CD14-positive monocyte (primary cell): ENCODE data around the gene DHX38. TPM values are rescaled to one million over a fixed set of nuclear protein-coding genes. Genes with fewer than 3 reads are reported as not detected.
A peak's percentile ranks its signal among the peaks of the same experiment; 100 is the strongest.

ENCODE experiments used
- DNase-seq, 3 donors: peaks; one replicate each; pipeline ENCODE4 v3.0.0-alpha.2; 2011 to 2022
- H2AFZ ChIP-seq: 2 replicates; pipeline ENCODE4 v1.6.0; 2012; ENCODE audit warnings: mild to moderate bottlenecking, low read depth, low read length, inconsistent platforms; ENCODE audit not compliant: insufficient read depth, poor library complexity, severe bottlenecking
- H3K27ac ChIP-seq, 2 donors: 1 replicate in 1 of 2; 2 replicates in 1 of 2; pipeline ENCODE4 v1.5.1; 2012 to 2013; ENCODE audit warnings: low read length in 2 of 2, control low read depth in 1 of 2, inconsistent platforms in 1 of 2, low read depth in 1 of 2, mild to moderate bottlenecking in 1 of 2
- H3K27me3 ChIP-seq, 2 donors: one replicate each; pipeline versions ENCODE4 v1.6.0 to v1.6.1; 2011 to 2013; ENCODE audit warnings: low read length in 2 of 2; ENCODE audit not compliant: control insufficient read depth in 2 of 2, insufficient read depth in 2 of 2
- H3K36me3 ChIP-seq, 2 donors: replicated peaks in 1 of 2; 1 replicate in 1 of 2; 2 replicates in 1 of 2; pipeline versions ENCODE4 v1.5.1 to v1.6.1; 2012 to 2013; ENCODE audit warnings: low read length in 2 of 2, control low read depth in 1 of 2, inconsistent platforms in 1 of 2, mild to moderate bottlenecking in 1 of 2; ENCODE audit not compliant: insufficient read depth in 2 of 2, control insufficient read depth in 1 of 2
- H3K4me1 ChIP-seq, 2 donors: 1 replicate in 1 of 2; 2 replicates in 1 of 2; pipeline versions ENCODE4 v1.5.1 to v1.6.1; 2012 to 2013; ENCODE audit warnings: low read length in 2 of 2, control low read depth in 1 of 2, inconsistent platforms in 1 of 2, mild to moderate bottlenecking in 1 of 2, moderate library complexity in 1 of 2; ENCODE audit not compliant: insufficient read depth in 2 of 2, control insufficient read depth in 1 of 2
- H3K4me2 ChIP-seq: replicated peaks from 2 replicates; pipeline ENCODE3; 2012; ENCODE audit warnings: low read length, moderate library complexity, mild to moderate bottlenecking; ENCODE audit not compliant: poor library complexity, severe bottlenecking; ENCODE audit errors: extremely low read depth
- H3K4me3 ChIP-seq, 3 experiments: fragments of 200-600 bp in 1 of 3; sonication (generic) in 1 of 3; replicated peaks in 1 of 3; 1 replicate in 2 of 3; 2 replicates in 1 of 3; pipeline ENCODE4 v1.5.1; 2011 to 2013; ENCODE audit warnings: low read length in 3 of 3, mild to moderate bottlenecking in 3 of 3, control low read depth in 2 of 3, low read depth in 2 of 3, inconsistent platforms in 1 of 3, moderate library complexity in 1 of 3
- H3K79me2 ChIP-seq: 2 replicates; pipeline ENCODE4 v1.6.0; 2012; ENCODE audit warnings: mild to moderate bottlenecking, control low read depth, inconsistent platforms, low read length, moderate library complexity; ENCODE audit not compliant: insufficient read depth
- H3K9ac ChIP-seq: 2 replicates; pipeline ENCODE4 v1.6.0; 2017; ENCODE audit warnings: low read length, mild to moderate bottlenecking; ENCODE audit not compliant: insufficient read depth, poor library complexity, severe bottlenecking
- H3K9me3 ChIP-seq, 2 donors: replicated peaks in 1 of 2; 1 replicate in 1 of 2; 2 replicates in 1 of 2; pipeline versions ENCODE4 v1.5.1 to v1.6.1; 2012 to 2013; ENCODE audit warnings: low read length in 2 of 2, control low read depth in 1 of 2; ENCODE audit not compliant: control insufficient read depth in 1 of 2, insufficient read depth in 1 of 2
- H4K20me1 ChIP-seq: 2 replicates; pipeline ENCODE4 v1.6.0; 2012; ENCODE audit warnings: mild to moderate bottlenecking, low read length, control low read depth, moderate library complexity; ENCODE audit not compliant: insufficient read depth
- H3K27ac Mint-ChIP-seq, 7 donors: one replicate each; pipeline ENCODE4 v1.8.0; 2020; ENCODE audit warnings: mild to moderate bottlenecking in 7 of 7, mixed read lengths in 7 of 7, moderate library complexity in 6 of 7, inconsistent platforms in 2 of 7
- H3K27me3 Mint-ChIP-seq, 3 donors: one replicate each; pipeline ENCODE4 v1.8.0; 2021 to 2022; ENCODE audit warnings: low read depth in 3 of 3, mild to moderate bottlenecking in 3 of 3, mixed read lengths in 3 of 3, moderate library complexity in 3 of 3, inconsistent platforms in 1 of 3
- H3K36me3 Mint-ChIP-seq, 2 donors: one replicate each; pipeline ENCODE4 v1.8.0; 2020; ENCODE audit warnings: mixed read lengths in 2 of 2, inconsistent platforms in 1 of 2, mild to moderate bottlenecking in 1 of 2
- H3K4me1 Mint-ChIP-seq: one replicate; pipeline ENCODE4 v1.8.0; 2020; ENCODE audit warnings: mild to moderate bottlenecking, mixed read lengths
- H3K4me3 Mint-ChIP-seq, 2 donors: one replicate each; pipeline ENCODE4 v1.8.0; 2020; ENCODE audit warnings: mild to moderate bottlenecking in 2 of 2, mixed read lengths in 2 of 2, moderate library complexity in 1 of 2
- H3K9me3 Mint-ChIP-seq, 7 donors: one replicate each; pipeline ENCODE4 v1.8.0; 2020 to 2022; ENCODE audit warnings: mixed read lengths in 7 of 7, mild to moderate bottlenecking in 6 of 7, moderate library complexity in 6 of 7, inconsistent platforms in 2 of 7
- CTCF ChIP-seq: fragments of 200-600 bp; IDR thresholded peaks from one replicate; pipeline ENCODE4 v1.8.0; 2022; ENCODE audit warnings: antibody characterized with exemption, mild to moderate bottlenecking
- WGBS: methylation state at CpG from one replicate; pipeline ENCODE4 v1.1.5; 2013; ENCODE audit warnings: missing lambda C conversion rate; ENCODE audit not compliant: insufficient coverage; 5-methylcytosine and 5-hydroxymethylcytosine counted together
- intact Hi-C, 2 donors: fragments of 100-400 bp; cut with micrococcal nuclease; formaldehyde crosslinking; loops; one replicate each; pipeline versions ENCODE4 v1.15.0 to v1.15.1; 2023
- polyA plus RNA-seq, 3 donors: library from polyadenylated mRNA; depleted of rRNA in 1 of 3; unstranded in 2 of 3; stranded (reverse) in 1 of 3; fragments of 300-500 nt in 2 of 3; fragments of >200 nt in 1 of 3; fragmentation: Illumina TruSeq in 2 of 3; gene quantifications; 1 replicate in 2 of 3; 2 replicates in 1 of 3; pipeline ENCODE4 v1.2.3, GENCODE V29; 2012 to 2021

DHX38 gene
- polyA plus RNA-seq, 3 donors, result 9.1 to 91.5 (median 19.2) TPM

GRCh38 chr16:72064361-72064894 lies 29.2 kb upstream of the DHX38 start:
- no peak overlapping the region for H3K27ac Mint-ChIP-seq
- H3K4me2 ChIP-seq, result no peak overlapping the region
- H3K9me3 Mint-ChIP-seq, result peaks cover 0 to 2% (median 0%) of the 10 kb centered on the region in 7 donors
- peaks cover 14 to 17% of the 10 kb centered on the region in 2 donors for H3K36me3 Mint-ChIP-seq
- 94% methylated on average over 9 of the region's 10 CpGs for WGBS
- TF ChIP-seq CTCF, result no peak
- H3K4me3 Mint-ChIP-seq, result no peak overlapping the region
- peaks cover 0 to 3% (median 1%) of the 10 kb centered on the region in 3 donors for H3K27me3 Mint-ChIP-seq
- H3K27me3 ChIP-seq, result no peaks in the 10 kb centered on the region
- H3K9ac ChIP-seq, result no peak overlapping the region
- intact Hi-C loops, result no loop called here
- no peak overlapping the region for H3K4me3 ChIP-seq
- H2AFZ ChIP-seq, result no peak overlapping the region
- H3K4me1 Mint-ChIP-seq, result peaks cover 19% of the 10 kb centered on the region
- DNase-seq, result no peak
- H3K9me3 ChIP-seq, result no peaks in the 10 kb centered on the region
- H3K79me2 ChIP-seq, result no peaks in the 10 kb centered on the region
- no peaks in the 10 kb centered on the region for H4K20me1 ChIP-seq
- H3K4me1 ChIP-seq, result no peaks in the 10 kb centered on the region
- H3K27ac ChIP-seq, result no peak overlapping the region
- peaks cover 6 to 16% of the 10 kb centered on the region in 2 donors for H3K36me3 ChIP-seq

- intact Hi-C loops, result no loop called here
- Mint-ChIP-seq H3K9me3 (peaks cover 0 to 2% (median 0%) of the 10 kb centered on the region in 7 donors), H3K27me3 (peaks cover 0 to 3% (median 1%) of the 10 kb centered on the region in 3 donors), H3K36me3 (peaks cover 2 to 8% of the 10 kb centered on the region in 2 donors), H3K4me1 (peaks cover 13% of the 10 kb centered on the region), H3K27ac (peak overlapping the region in 4 of 7 donors; percentile 9 to 73 (median 38)), H3K4me3 (no peak overlapping the region)
- H3K27ac ChIP-seq, result no peak overlapping the region
- no peak overlapping the region for H3K4me2 ChIP-seq
- H2AFZ ChIP-seq, result no peak overlapping the region
- no peak overlapping the region for H3K4me3 ChIP-seq
- peak; percentile 64 for TF ChIP-seq CTCF
- H3K4me1 ChIP-seq, result no peaks in the 10 kb centered on the region
- no peak overlapping the region for H3K9ac ChIP-seq
- no CpG with 5 or more reads among the region's 1 CpG for WGBS
- H3K27me3 ChIP-seq, result no peaks in the 10 kb centered on the region
- peak; percentile 14 to 36 (median 16) for DNase-seq
- no peaks in the 10 kb centered on the region for H4K20me1 ChIP-seq
- no peaks in the 10 kb centered on the region for H3K9me3 ChIP-seq
- no peaks in the 10 kb centered on the region for H3K79me2 ChIP-seq
- H3K36me3 ChIP-seq, result peaks cover 0 to 7% of the 10 kb centered on the region in 2 donors
These were observed 26.9 kb upstream of the DHX38 start for GRCh38 chr16:72066747-72067146.
